WI38 (cell line): Measurements from ENCODE around the gene APC.

ENCODE experiments used
- H3K4me3 ChIP-seq: 2 replicates; pipeline ENCODE4 v1.5.1; 2011; ENCODE audit warnings: low read depth, mild to moderate bottlenecking, control low read depth, low read length
- CTCF ChIP-seq: IDR thresholded peaks from 2 replicates; pipeline ENCODE4 v1.5.1; 2012; ENCODE audit warnings: low read depth, mild to moderate bottlenecking, control low read depth, low read length

Gene APC

GRCh38 chr5:112694853-112695709 is 42.6 kb upstream of the APC start:
- H3K4me3 ChIP-seq = no peak overlapping the region
- TF ChIP-seq CTCF = no peak

DNA sequence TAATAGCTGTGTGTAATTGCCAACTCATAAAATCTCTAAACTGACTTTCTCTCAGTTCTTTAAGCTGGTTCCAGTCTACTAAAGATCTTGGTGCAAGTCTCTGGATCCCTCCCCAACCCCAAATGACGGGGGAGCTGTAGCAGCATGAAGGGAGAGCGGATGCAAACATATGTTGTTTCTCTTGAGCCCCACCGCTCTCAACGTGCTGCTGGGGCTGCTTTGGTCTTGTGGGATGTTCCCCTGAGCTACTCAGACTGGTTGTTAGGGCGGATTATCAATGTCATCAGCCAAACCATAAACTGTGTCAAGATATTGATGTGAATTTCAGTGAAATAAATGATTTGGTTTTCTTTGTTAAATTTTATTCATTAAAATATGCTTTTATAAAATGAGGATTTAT is 40.9 kb upstream of the APC start:
- TF ChIP-seq CTCF = no peak

GRCh38 chr5:112697322-112697721 is 40.4 kb upstream of the APC start:
- TF ChIP-seq CTCF = no peak
- H3K4me3 ChIP-seq = no peak overlapping the region

More for the DNA sequence above, 40.9 kb upstream of the APC start:
- H3K4me3 ChIP-seq = no peak overlapping the region

DNA sequence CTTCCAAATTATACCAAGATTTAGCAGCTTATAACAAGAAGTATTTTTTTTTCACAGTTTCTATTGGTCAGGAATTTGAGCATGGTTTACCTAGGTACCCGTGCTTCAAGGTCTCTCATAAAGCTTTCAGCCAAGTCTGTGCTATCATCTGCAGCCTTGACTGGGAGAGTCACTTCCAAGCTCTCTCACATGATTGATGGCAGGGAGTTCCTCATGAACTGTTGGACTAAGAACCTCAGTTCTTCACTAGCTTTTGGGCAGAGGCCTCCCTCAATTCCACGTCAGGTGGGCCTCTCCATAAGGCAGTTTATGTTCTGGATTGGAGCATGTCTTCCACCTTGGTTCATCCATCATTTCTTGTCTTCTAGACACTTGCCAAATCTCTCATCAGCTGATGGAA is 39.9 kb upstream of the APC start:
- no peak overlapping the region for H3K4me3 ChIP-seq
- no peak for TF ChIP-seq CTCF

GRCh38 chr5:112703866-112704820 is 33.5 kb upstream of the APC start:
- no peak for TF ChIP-seq CTCF
- H3K4me3 ChIP-seq = no peak overlapping the region

DNA sequence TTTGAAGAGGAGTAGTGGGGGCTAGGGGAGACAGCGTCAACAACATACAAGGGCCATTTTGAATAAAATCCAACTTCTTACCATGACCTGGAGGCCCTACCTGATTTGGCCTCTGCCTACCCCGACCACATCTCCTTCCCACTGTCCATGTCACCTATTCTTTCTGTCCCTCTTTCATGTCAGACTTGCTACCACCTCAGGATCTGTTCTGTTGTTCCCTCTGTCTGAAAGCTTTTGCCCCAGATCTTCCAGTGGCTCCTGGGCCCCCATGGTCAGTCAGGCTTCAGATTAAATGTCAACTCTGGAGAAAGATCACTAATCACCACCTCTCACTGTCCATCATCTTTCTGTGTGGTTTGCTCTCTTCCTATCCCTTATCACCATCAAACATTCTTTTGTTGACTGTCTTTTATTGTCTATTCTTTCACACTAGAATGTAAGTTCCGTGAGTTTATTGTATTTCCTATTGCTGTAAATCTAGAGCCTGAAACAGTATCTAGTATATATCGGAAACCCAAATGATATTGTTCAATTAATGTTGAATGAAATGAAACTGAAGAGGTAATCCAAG is 31.2 kb upstream of the APC start:
- no peak for TF ChIP-seq CTCF
- H3K4me3 ChIP-seq = no peak overlapping the region
